MCF 10A (cell line): ENCODE data around the gene FAR2. TPM values are rescaled to one million over a fixed set of nuclear protein-coding genes. Genes with fewer than 3 reads are reported as not detected.

Source experiments
- BruUV-seq: library from RNA; stranded (reverse); fragments of 400-500 nt; replicated peaks from 2 replicates; lab custom pipeline; 2021; lab: Mats Ljungman, UMichigan
- CTCF ChIA-PET: fragments of 300-600 bp; sonication (Branson Sonifier 250); formaldehyde crosslinking; extraction: SDS; loops from one replicate; lab custom pipeline; 2021; ENCODE audit warnings: antibody characterized with exemption, inconsistent platforms; lab: Yijun Ruan, JAX
- POLR2A ChIA-PET: fragments of 300-600, 350-650 bp; sonication (Branson Sonifier 250); formaldehyde crosslinking; extraction: SDS; loops from one replicate; lab custom pipeline; 2020; ENCODE audit warnings: antibody characterized with exemption, inconsistent platforms; lab: Yijun Ruan, JAX
- DNase-seq: peaks from one replicate; pipeline ENCODE4 v3.0.0-alpha.2; 2018; ENCODE audit not compliant: unreplicated experiment
- H3K27ac Mint-ChIP-seq: one replicate; pipeline ENCODE4 v1.8.0; 2022; ENCODE audit warnings: mild to moderate bottlenecking, low read depth, mixed read lengths; ENCODE audit not compliant: unreplicated experiment
- H3K27me3 Mint-ChIP-seq: one replicate; pipeline ENCODE4 v1.8.0; 2022; ENCODE audit warnings: mixed read lengths; ENCODE audit not compliant: insufficient read depth, unreplicated experiment
- H3K36me3 Mint-ChIP-seq: one replicate; pipeline ENCODE4 v1.8.0; 2022; ENCODE audit warnings: mild to moderate bottlenecking, moderate library complexity, mixed read lengths; ENCODE audit not compliant: insufficient read depth, unreplicated experiment
- H3K4me1 Mint-ChIP-seq: one replicate; pipeline ENCODE4 v1.8.0; 2022; ENCODE audit warnings: mixed read lengths; ENCODE audit not compliant: insufficient read depth, unreplicated experiment
- H3K4me3 Mint-ChIP-seq: one replicate; pipeline ENCODE4 v1.8.0; 2022; ENCODE audit warnings: mild to moderate bottlenecking, moderate library complexity, mixed read lengths; ENCODE audit not compliant: unreplicated experiment
- H3K9me3 Mint-ChIP-seq: one replicate; pipeline ENCODE4 v1.8.0; 2022; ENCODE audit warnings: mixed read lengths; ENCODE audit not compliant: unreplicated experiment
- CTCF ChIP-seq: fragments of 200-600 bp; IDR thresholded peaks from one replicate; pipeline ENCODE4 v1.8.0; 2022; ENCODE audit warnings: antibody characterized with exemption, mild to moderate bottlenecking; ENCODE audit not compliant: unreplicated experiment
- intact Hi-C: fragments of 100-400 bp; cut with micrococcal nuclease; formaldehyde crosslinking; loops from 2 replicates; pipeline ENCODE4 v1.14.1; 2022
- total RNA-seq: library from RNA; stranded (reverse); gene quantifications from 2 replicates; pipeline ENCODE4 v1.2.3, GENCODE V29; 2022

The FAR2 gene
- total RNA-seq, 1 experiment from 2014 or later, result 1.7 TPM

- Mint-ChIP-seq H3K27me3 (no peaks in the 10 kb centered on the region), H3K4me1 (peaks cover 4% of the 10 kb centered on the region), H3K9me3 (no peaks in the 10 kb centered on the region), H3K36me3 (no peaks in the 10 kb centered on the region), H3K27ac (no peak overlapping the region), H3K4me3 (no peak overlapping the region)
- POLR2A ChIA-PET, result no interaction called here
- no TSS peak for BruUV-seq
- no peak for DNase-seq
- CTCF ChIA-PET, result interaction anchor here (0.6 kb wide), 1 partner anchor 19 kb away, joined by 3 read pairs; no protein-coding TSS in a partner anchor
- TF ChIP-seq CTCF, result no peak
- intact Hi-C loops, result no loop called here
These were observed 3.5 kb upstream of the FAR2 start for GRCh38 chr12:29145372-29146170.

- Mint-ChIP-seq H3K9me3 (no peaks in the 10 kb centered on the region), H3K36me3 (no peaks in the 10 kb centered on the region), H3K4me3 (no peak overlapping the region), H3K27me3 (no peaks in the 10 kb centered on the region), H3K4me1 (peaks cover 4% of the 10 kb centered on the region), H3K27ac (no peak overlapping the region)
- intact Hi-C loops, result no loop called here
- no peak for DNase-seq
- ChIA-PET POLR2A (no interaction called here), CTCF (interaction anchor here (0.6 kb wide), 1 partner anchor 19 kb away, joined by 3 read pairs; no protein-coding TSS in a partner anchor)
- BruUV-seq, result no TSS peak
- TF ChIP-seq CTCF, result no peak
These were observed 2.9 kb upstream of the FAR2 start for GRCh38 chr12:29146196-29146595.

- ChIA-PET CTCF (no interaction called here), POLR2A (interaction anchor here (1.0 to 1.1 kb wide), 4 partner anchors 19 to 37 kb away, joined by 3 read pairs; no protein-coding TSS in a partner anchor)
- Mint-ChIP-seq H3K4me1 (peaks cover 4% of the 10 kb centered on the region), H3K36me3 (no peaks in the 10 kb centered on the region), H3K27ac (peak overlapping the region; percentile 92), H3K4me3 (peak overlapping the region; percentile 85), H3K9me3 (no peaks in the 10 kb centered on the region), H3K27me3 (no peaks in the 10 kb centered on the region)
- intact Hi-C loops, result no loop called here
- TF ChIP-seq CTCF, result no peak
- peak; percentile 26 for DNase-seq
- BruUV-seq, result no TSS peak
These were observed 1.1 kb upstream of the FAR2 start for GRCh38 chr12:29147731-29148595.

- no peaks in the 10 kb centered on the region for H3K27me3 Mint-ChIP-seq
- peak overlapping the region; percentile 85 for H3K4me3 Mint-ChIP-seq
- no peak for DNase-seq
- H3K4me1 Mint-ChIP-seq, result peaks cover 4% of the 10 kb centered on the region
- H3K27ac Mint-ChIP-seq, result peak overlapping the region; percentile 92
- intact Hi-C loops, result no loop called here
- ChIA-PET POLR2A (interaction anchor here (1.0 to 1.1 kb wide), 4 partner anchors 18 to 37 kb away, joined by 3 read pairs; no protein-coding TSS in a partner anchor), CTCF (no interaction called here)
- no peaks in the 10 kb centered on the region for H3K36me3 Mint-ChIP-seq
- no peak for TF ChIP-seq CTCF
- BruUV-seq, result no TSS peak
- H3K9me3 Mint-ChIP-seq, result no peaks in the 10 kb centered on the region
These were observed 525 bp upstream of the FAR2 start for GRCh38 chr12:29148596-29148910.
